Stimulated activated CD8-positive, alpha-beta memory T cell treated with anti-CD3 and anti-CD28 coated beads, Interleukin-7, amount 100 ng/mL, for 1 hour (primary cell): Measurements from ENCODE around the gene CLBA1.
"Not testable (repeated sequence)": the region's sequence is repeated elsewhere in the genome, so short reads cannot be mapped to it uniquely, and the experiment has no call there.

Experiments
- DNase-seq, 2 donors: peaks; one replicate each; pipeline ENCODE4 v3.0.0-alpha.2; 2020; ENCODE audit warnings: low read depth in 2 of 2

The CLBA1 gene

DNA sequence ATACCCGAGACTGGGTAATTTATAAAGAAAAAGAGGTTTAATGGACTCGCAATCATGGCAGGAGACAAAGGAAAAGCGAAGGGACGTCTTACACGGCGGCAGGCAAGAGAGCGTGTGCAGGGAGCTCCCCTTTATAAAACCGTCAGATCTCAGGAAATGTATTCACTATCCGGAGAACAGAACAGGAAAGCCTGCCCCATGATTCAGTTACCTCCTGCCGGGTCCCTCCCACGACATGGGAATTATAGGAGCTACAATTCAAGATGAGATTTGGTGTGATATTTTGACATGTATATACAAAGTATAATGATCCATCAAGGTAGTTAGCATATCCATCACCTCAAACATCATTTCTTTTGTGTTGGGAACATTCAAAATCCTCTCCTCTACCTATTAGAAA is 37.6 kb downstream of the CLBA1 start:
- DNase-seq: no peak

DNA sequence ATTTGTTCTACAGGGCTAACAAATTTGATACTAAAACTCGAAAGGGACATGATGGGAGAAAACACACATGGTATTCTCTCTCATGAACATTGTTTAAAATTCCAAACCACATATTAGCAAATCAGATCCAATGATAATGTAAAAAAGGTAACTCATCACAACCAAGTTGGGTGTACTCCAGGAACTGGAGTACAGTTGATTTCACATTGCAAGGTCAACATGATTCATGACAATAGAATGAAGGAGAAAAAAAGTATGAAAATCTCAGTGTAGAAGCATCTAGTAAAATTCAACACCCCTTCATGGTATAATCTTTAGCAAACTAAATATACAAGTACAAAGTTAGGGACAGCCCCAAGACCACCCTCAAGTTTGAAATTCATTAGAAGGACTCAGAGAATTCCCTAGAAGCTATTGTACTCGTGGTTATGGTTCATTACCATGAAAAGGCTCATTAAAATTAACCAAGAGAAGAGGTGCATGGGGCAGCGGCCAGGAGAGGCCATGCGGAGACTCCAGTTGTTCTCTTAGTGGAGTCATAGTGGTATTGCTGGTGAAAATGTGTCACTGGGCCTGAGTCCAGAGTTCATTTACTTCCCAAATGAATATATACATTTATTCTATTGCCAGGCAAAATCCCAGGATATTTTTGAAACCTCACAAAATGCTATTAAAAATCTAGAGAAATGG is 38.3 kb downstream of the CLBA1 start:
- no peak for DNase-seq

DNA sequence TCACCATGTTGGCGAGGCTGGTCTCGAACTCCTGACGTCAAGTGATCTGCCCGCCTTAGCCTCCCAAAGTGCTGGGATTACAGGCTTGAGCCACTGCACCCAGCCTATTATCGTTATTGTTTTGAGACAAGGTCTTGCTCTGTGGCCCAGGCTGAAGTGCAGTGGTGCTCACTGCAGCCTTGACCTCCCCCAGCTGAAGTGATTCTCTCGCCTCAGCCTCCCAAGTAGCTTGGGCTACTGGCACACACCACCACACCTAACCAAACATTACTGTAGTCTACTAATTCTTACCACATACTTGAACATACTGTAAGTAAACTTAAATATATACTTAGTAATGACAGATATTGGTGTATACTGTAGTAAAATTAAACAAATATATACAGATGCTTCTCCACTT is 39.8 kb downstream of the CLBA1 start:
- DNase-seq: no peak

DNA sequence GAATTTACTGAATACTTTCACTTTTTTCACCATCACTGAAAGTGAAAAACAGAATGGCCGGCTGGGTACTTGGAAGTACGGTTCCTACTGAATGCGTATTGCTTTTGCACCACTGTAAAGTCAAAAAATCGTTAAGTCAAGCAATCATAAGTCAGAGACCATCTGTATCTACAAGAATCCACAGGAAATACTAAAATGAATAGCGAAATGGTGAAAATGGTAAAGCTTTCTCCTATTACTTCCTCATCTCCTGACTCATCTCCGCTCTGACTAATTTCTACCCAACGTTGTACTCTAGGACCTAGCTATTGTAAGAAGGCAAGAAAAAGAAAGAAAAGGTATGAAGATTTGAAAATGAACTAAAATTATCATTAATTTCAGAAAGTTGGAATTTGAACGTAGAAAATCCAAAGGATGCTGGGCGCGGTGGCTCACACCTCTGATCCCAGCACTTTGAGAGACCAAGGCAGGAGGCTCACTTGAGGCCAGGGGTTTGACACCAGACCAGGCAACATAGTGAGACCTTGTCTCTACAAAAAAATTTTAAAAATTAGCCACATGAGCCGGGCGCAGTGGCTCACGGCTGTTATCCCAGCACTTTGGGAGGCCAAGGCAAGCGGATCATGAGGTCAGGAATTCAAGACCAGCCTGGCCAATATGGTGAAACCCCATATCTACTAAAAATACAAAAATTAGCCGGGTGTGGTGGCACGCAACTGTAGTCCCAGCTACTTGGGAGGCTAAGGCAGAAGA is 40.6 kb downstream of the CLBA1 start:
- DNase-seq: no peak

DNA sequence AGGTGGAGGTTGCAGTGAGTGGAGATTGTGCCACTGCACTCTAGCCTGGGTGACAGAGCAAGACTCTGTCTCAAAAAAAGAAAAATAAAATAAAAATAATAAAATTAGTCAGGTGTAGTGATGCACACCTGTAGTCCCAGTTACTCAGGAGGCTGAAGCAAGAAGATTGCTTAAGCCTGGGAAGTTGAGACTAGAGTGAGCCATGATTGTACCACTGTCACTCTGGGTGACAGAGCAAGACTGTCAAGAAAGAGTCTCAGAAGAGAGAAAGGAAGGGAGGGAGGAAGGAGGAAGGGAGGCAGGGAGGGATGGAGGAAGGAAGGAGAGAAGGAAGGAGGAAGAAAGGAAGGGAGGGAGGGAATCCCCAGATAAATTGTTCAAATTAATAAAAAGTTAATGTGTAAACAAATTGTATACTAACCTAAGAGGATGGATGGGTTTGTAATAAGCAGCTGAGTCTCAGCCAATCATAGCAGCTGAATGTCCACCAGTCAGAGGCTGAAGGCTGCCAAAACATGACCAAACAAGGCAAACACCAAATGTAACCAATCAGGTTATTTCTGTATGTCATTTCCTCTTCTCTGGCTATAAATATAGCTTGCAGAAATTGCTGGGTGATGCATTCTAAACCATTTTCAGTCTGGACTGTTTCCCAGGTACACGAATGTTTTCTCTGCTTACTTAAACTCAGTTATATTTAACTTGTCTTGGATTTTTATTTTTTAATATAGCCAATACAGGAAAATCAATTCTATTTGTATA is 41.4 kb downstream of the CLBA1 start:
- DNase-seq: no peak

DNA sequence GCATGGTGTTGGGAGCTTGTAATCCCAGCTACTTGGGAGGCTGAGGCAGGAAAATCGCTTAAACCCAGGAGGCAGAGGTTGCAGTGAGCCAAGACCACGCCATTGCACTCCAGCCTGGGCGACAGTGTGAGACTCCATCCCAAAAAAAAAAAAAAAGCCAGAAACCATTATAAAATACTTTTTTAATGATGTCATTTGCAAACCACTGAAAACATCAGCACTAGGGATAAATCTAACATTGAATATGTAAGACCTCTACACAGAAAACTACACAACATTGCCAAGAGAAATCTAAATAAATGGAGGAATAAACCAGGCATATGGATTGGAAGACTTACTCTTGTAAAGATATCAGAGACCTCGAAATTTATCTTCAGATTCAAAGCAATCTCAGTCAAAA is 42.1 kb downstream of the CLBA1 start:
- not testable (repeated sequence) for DNase-seq

DNA sequence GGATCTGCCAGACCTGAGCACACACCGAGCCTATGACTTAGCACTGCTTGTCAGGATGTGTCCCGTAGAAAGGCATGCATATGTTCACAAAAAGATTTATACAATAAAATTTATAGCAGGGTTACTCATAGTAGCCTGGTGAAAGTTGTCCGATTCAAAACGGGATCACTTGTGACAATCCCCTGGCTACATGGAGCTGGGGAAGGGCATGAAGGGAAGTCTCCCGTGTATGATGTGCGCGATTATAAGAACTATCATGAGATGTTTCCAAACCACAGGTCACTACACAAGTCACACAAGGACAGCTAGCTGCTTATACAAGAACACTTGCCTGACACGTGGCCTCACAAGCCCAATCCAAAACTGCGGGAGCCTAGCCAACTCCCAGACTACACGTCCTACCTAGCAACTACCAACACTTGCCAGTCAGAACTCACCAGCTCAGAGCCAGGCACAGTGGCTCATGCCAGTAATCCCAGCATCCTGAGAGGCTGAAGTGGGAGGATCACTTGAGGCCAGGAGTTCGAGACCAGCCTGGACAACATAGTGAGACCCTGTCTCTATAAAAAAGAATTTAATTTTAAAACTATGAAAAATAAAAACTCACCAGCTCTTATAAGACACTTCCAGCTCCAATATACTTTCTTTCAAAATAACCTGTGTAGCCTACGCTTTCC is 42.8 kb downstream of the CLBA1 start:
- no peak for DNase-seq

DNA sequence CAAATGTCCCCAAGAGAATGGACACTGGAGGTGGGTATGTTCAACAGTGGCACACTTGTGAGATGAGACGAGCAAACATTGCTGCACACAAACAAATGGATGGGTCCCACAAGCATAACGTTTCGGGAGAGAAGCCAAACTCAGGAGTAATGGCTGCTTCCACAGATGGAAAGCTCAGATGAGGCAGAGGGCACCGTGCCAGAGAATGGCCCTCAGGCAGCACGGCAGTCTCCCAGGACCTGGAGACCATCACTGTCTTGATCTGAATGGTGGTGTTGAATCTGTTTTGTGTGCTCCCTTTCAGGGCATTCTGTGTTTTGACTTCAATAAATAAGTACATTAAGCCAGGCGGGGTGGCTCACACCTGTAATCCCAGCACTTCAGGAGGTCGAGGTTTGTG is 43.8 kb downstream of the CLBA1 start:
- no peak for DNase-seq

DNA sequence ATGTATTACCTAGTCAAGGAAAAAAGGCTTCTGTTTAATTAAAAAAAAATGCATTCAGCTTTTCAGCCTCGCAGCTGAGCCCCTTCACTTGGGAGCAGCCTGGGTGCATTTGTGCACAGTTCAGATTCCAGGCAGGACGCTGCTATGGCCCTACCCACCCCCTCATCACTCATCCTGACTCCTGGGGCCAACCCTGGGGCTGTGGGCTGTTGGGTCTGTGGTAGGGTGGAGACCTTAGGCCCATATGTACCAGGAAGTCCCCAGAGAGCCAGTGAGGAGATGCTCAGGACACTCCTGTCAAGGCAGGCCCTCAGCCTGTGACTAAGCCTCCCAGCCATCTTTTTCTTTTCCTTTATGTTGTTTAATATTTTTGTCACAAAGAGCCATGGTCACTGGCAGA is 44.6 kb downstream of the CLBA1 start:
- DNase-seq: no peak

DNA sequence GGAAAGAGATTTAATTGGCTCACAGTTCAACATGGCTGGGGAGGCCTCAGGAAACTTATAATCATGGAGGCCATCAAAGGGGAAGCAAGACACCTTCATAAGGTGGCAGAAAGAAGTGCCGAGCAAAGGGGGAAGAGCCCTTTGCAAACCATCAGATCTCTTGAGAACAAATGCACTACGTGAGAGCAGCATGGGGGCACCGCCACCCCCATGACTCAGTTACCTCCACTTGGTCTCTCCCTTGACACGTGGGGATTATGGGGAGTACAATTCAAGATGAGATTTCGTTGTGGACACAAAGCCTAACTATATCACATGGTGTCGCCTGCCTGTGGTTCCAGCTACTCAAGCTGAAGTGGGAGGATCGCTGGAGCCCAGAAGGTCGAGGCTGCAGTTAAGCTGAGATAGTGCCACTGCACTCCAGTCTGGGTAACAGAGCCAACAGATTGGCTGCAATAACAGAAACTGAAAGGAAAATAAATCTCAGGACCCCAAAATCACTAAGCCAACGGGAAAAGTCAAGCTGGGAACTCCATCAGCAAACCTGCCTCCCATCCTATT is 45.3 kb downstream of the CLBA1 start:
- DNase-seq: no peak

DNA sequence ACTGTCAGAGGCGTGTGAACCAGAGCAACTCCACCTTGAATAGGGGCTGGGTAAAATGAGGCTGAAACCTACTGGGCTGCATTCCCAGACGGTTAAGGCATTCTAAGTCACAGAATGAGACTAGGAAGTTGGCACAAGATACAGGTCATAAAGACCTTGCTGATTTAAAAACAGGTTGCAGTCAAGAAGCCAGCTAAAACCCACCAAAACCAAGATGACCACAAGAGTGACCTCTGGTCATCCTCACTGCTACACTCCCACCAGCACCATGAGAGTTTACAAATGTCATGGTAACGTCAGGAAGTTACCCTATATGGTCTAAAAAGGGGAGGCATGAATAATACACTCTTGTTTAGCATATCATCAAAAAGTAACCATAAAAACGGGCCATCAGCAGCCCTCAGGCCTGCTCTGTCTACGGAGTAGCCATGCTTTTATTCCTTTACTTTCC is 46.9 kb downstream of the CLBA1 start:
- not testable (repeated sequence) for DNase-seq

DNA sequence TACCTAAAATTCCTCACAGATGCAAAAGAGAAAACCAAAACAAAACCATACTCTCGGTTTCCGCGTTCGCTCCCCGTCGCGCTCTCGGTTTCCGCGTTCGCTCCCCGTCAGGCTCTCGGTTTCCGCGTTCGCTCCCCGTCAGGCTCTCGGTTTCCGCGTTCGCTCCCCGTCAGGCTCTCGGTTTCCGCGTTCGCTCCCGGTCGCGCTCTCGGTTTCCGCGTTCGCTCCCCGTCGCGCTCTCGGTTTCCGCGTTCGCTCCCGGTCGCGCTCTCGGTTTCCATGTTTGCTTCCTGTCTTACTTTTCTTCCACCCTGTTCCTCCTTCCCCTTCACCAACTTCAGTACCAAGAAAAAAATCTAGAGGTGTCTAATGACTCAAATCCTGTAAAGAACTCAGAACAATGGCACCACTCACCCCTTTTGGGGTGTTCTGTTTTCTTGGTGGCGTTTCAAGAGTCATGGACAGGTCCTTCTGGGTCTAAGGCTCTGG is 47.9 kb downstream of the CLBA1 start:
- DNase-seq: not testable (repeated sequence)

DNA sequence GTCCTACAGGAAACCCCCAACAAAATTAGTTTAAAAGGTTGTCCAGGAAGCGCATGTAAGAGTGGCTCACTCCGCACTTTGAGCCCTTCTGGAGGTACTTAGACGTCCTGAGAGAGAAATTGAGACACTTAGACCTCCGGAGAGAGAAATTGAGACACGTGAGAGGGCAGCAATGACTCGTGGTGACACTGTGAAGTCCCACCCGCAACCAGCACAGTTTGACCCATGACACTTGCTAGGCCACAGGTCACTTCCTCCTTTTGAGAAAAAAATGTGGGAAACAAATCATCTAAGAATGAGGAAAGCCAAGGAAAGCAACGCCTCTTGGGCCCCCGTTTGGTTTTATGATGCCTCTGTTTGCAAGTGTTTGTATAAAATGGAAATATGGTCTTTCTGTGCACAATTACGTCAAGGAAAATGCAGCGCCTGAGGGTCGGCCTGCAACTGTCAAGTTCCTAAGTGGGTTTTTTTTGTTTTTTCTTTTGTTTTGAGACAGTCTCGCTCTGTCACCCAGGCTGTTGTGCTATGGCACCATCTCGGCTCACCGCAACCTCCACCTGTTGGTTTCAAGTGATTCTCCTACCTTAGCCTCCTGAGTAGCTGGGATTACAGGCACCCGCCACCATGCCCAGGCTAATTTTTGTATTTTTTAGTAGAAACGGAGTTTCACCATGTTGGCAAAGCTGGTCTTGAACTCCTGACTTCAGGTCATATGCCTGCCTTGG is 48.9 kb downstream of the CLBA1 start:
- no peak for DNase-seq

DNA sequence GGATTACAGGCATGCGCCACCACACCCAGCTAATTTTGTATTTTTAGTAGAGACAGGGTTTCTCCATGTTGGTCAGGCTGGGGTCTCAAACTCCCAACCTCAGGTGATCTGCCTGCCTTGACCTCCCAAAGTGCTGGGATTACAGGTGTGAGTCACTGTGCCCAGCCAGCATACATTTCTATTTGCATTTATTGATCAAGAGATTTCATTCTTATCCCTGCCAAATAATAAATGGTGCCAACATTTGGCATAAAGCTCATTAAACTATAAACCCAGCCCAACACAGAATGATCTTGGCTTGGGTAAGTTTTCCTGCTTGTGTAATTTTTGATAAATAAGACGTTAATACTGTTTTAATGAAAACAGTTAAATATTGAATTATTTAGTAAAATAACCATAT is 50.0 kb downstream of the CLBA1 start:
- not testable (repeated sequence) for DNase-seq

DNA sequence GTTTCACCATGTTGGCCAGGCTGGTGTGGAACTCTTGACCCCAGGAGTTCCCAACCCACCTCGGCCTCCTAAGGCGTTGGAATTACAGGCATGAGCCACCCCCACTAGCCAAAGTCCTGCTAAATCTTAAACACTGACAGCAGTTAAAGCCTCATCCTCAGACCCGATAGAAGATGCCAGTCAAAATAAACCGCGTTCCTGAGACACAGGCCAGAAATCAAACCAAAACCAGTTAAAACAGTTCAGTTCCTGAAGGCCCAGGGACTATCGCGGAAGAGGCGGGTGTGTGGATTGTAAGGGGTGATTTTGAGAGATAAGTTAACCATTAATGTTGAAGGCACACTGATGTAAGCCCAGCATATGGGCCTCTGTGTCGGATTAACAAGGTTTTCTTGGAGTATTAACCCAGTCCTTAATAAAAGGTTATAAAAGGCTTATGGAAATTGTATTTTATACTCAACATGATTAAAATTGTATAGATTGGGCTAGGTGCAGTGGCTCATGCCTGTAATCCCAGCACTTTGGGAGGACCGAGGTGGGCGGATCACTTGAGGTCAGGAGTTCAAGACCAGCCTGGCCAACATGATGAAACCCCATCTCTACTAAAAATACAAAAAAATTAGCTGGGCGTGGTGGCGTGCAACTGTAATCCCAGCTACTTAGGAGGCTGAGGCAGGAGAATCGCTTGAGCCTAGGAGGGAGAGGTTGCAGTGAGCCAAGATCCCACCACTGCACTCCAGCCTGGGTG is 54.0 kb downstream of the CLBA1 start:
- DNase-seq: no peak

DNA sequence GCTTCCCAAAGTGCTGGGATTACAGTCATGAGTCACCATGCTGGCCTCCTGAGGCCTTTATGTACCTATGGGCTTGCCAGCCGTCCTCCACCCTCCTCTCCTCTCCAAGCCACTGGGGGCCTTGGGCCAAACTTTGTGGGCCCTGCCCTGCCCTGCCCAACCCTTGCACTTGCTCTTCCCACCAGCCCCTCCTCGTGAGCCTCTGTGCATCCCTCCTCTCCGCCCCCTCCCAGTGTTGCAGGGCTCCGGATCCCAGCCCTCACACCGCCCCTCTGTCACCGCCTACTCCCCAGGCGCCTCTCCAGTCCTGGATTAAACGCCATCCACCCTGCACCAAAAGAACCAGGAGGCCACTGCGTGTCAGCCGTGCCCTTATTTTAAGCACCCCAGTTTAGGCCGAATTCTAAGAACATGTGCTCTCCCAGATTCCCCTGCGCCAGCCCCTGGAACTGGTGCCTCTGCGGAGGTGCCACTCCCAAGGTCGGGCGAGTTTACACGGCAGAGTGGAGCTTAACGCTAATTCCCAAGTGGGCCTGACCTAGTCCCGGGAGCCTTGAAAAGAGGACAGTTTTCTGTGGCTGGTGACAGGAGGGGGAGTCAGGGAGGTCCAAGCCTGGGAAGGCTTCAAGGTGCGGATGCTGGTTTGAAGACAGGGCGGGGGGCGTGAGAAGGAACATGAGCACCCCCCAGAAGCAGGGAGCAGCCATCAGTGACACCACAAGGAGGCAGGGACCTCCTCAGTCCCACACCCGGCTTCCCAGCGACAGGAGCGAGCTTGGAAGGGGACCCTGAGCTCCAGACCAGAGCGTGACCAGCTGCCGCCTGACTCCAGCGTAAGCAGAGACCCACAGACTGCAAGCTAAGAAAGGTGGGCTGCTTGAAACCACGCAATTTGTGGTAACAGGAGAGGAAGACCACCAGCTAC is 56.5 kb downstream of the CLBA1 start:
- no peak for DNase-seq

DNA sequence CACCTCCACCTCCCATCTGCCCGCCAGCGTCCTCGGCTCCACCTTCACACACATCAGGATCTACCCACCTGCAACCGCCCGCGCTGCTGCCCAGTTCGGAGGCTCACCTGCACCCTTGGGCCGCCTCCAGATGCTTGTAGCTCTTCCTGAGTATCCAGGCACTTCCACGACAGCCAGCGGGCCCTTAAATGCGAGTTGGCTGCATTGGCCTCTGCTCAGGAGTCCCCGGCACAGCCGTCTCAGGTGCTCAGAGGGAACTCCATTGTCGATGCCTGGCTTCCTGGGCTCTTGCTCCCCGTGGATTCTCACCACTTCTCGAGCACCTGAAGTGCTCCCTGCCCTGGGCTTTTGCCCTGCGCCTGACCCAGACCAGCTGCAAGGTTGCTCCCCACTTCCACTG is 57.2 kb downstream of the CLBA1 start:
- DNase-seq: no peak

DNA sequence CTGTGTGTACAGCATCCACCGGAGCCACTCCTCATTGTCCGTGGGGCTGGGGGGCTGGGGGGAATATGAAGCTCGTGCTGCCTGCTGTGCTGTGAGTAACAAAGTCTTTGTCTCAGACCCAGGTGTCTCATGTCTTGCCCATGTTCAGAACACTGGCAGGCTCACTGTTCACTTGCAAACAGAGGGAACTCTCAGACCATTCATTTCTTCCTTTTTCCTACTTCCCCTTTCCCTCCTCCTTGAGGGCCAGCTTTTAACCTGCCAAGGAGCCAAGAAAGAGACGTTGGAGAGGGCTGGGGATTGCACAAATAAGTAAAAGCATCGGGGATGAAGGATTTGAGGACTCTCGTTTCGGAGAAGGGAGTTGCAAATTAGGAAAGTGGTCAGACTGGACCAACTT is 58.1 kb downstream of the CLBA1 start:
- no peak for DNase-seq
